Epithelial cell of alveolus of lung (primary cell): Measurements from ENCODE around the gene PSAPL1. TPM values are rescaled to one million over a fixed set of nuclear protein-coding genes. Genes with fewer than 3 reads are reported as not detected.

Experiments
- total RNA-seq: library from RNA; depleted of rRNA; stranded (reverse); fragments of >200 nt; gene quantifications from 2 replicates; pipeline ENCODE4 v1.2.1, GENCODE V29; 2015

PSAPL1 gene
- total RNA-seq: under 0.01 TPM in 1 of 2 replicates, not detected in the other

DNA sequence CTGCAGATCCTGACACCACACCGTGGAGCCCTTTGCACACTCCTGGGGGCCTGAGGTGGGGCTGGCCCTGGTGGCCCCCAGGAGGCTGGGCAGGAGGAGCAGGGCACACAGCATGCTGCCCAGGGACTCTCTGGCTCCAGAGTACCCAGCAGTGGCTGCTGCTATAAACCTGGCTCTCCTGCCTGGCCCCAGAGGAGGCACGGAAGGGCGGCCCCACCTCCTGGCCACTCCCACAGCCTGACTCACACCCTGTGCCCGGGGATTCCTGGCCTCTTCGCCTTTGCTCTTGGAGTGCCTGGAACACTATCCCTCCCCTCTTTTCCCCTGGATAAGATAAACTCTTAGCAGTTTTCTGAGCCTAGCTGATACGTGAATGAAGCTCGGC, at the start of gene PSAPL1:
Gene PSAPL1, minus strand, starts transcription at position 165 of the 385 bp plus-strand sequence. Its CDS starts 51 bp downstream, at position 114.

Other genes with a start within 250 kb of the PSAPL1 start
- gene SORCS2, start 242.4 kb downstream of the PSAPL1 start, total RNA-seq: 0.52 and 6.8 TPM in 2 replicates